Lung microvascular endothelial cell (primary cell): ENCODE data around the gene AFF3. TPM values are rescaled to one million over a fixed set of nuclear protein-coding genes. Genes with fewer than 3 reads are reported as not detected.

Experiments
- DNase-seq, 2 donors: peaks; one replicate each; pipeline versions ENCODE4 v3.0.0 to v3.0.0-alpha.2; 2010; ENCODE audit warnings: low read depth in 2 of 2
- total RNA-seq: library from RNA; depleted of rRNA; stranded (reverse); fragments of >200 nt; gene quantifications from 2 replicates; pipeline ENCODE4 v1.2.1, GENCODE V29; 2014

The AFF3 gene
- total RNA-seq, 1 donor from 2014 or later: under 0.01 TPM

- peak in 1 of 2 donors; percentile 11 for DNase-seq
These were observed 131.1 kb downstream of the AFF3 start for GRCh38 chr2:100011272-100011731.

- DNase-seq: no peak
These were observed 131.8 kb downstream of the AFF3 start for GRCh38 chr2:100010606-100011005.

- no peak for DNase-seq
These were observed 132.6 kb downstream of the AFF3 start for GRCh38 chr2:100009743-100010142.

GRCh38 chr2:100008956-100009355, 133.4 kb downstream of the AFF3 start:
- DNase-seq: peak in 1 of 2 donors; percentile 42

- no peak for DNase-seq
These were observed 135.9 kb downstream of the AFF3 start for GRCh38 chr2:100006516-100006915.

- no peak for DNase-seq
These were observed 137.4 kb downstream of the AFF3 start for GRCh38 chr2:100004959-100005387.

GRCh38 chr2:100004348-100004884, 138.0 kb downstream of the AFF3 start:
- DNase-seq: no peak

- DNase-seq: no peak
These were observed 140.3 kb downstream of the AFF3 start for GRCh38 chr2:100002059-100002458.

GRCh38 chr2:100000915-100001707, 141.3 kb downstream of the AFF3 start:
- no peak for DNase-seq

GRCh38 chr2:99998651-99999320, 143.6 kb downstream of the AFF3 start:
- no peak for DNase-seq

GRCh38 chr2:99989905-99990304, 152.5 kb downstream of the AFF3 start:
- DNase-seq: peak in 1 of 2 donors; percentile 85

- peak in 1 of 2 donors; percentile 11 for DNase-seq
These were observed 153.8 kb downstream of the AFF3 start for GRCh38 chr2:99988599-99988998.

- DNase-seq: no peak
These were observed 155.2 kb downstream of the AFF3 start for GRCh38 chr2:99987160-99987559.

GRCh38 chr2:99984799-99985515, 157.4 kb downstream of the AFF3 start:
- DNase-seq: peak in 1 of 2 donors; percentile 50

GRCh38 chr2:99982744-99983143, 159.6 kb downstream of the AFF3 start:
- no peak for DNase-seq

GRCh38 chr2:99981840-99982239, 160.6 kb downstream of the AFF3 start:
- no peak for DNase-seq

- DNase-seq: no peak
These were observed 162.2 kb downstream of the AFF3 start for GRCh38 chr2:99980176-99980575.

GRCh38 chr2:99977966-99978365, 164.4 kb downstream of the AFF3 start:
- no peak for DNase-seq

- peak in 1 of 2 donors; percentile 76 for DNase-seq
These were observed 167.0 kb downstream of the AFF3 start for GRCh38 chr2:99975386-99975785.

GRCh38 chr2:99974682-99975375, 167.6 kb downstream of the AFF3 start:
- peak in 1 of 2 donors; percentile 66 for DNase-seq

- peak in 1 of 2 donors; percentile 52 for DNase-seq
These were observed 168.1 kb downstream of the AFF3 start for GRCh38 chr2:99974275-99974674.
